Mesodermal cell (in vitro differentiated cells): Measurements from ENCODE around the gene TNS3.

ENCODE experiments used
- H3K27ac ChIP-seq: 2 replicates; pipeline ENCODE4 v1.7.0; 2013; ENCODE audit warnings: mild to moderate bottlenecking, low read depth, low read length, moderate library complexity; ENCODE audit not compliant: severe bottlenecking
- H3K36me3 ChIP-seq: 2 replicates; pipeline ENCODE4 v1.7.1; 2013; ENCODE audit warnings: mild to moderate bottlenecking, low read length, moderate library complexity; ENCODE audit not compliant: control insufficient read depth, insufficient read depth
- H3K4me1 ChIP-seq: one replicate; pipeline ENCODE4 v1.7.1; 2013; ENCODE audit warnings: mild to moderate bottlenecking, low read length; ENCODE audit not compliant: insufficient read depth, control insufficient read depth, poor library complexity, severe bottlenecking
- H3K4me3 ChIP-seq: 2 replicates; pipeline ENCODE4 v1.7.0; 2013; ENCODE audit warnings: low read length, control low read depth, mild to moderate bottlenecking; ENCODE audit not compliant: insufficient read depth, poor library complexity, severe bottlenecking; ENCODE audit errors: extremely low read depth
- H3K9me3 ChIP-seq: 2 replicates; pipeline ENCODE4 v1.7.1; 2013; ENCODE audit warnings: mild to moderate bottlenecking, low read length, moderate library complexity; ENCODE audit not compliant: control insufficient read depth
- WGBS, 2 experiments: methylation state at CpG; one replicate each; pipeline ENCODE4 v1.1.5; 2013; ENCODE audit warnings: missing lambda C conversion rate in 2 of 2; ENCODE audit not compliant: insufficient coverage in 2 of 2; 5-methylcytosine and 5-hydroxymethylcytosine counted together

TNS3 gene

DNA sequence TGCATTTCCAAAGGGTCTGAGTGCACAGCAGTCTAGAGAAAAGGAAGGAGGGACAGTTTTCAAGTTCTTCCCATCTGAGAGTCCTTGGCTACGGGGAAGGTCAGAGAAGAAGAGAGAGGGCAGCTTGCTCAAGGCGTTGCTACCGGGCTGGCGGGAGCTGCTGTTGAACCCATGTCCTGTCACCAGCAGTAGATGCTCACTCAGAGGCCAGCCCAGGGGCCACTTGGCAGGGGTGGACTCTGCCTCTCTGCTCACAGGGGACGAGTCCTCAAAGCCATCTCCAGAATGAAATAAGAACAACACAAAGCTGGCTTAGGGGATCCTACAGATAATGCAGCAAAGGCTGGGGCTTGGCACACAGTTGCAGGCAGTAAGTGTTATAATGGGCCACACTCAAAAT is 231.5 kb downstream of the TNS3 start:
- Histone ChIP-seq H3K4me1 (no peaks in the 10 kb centered on the region), H3K27ac (no peak overlapping the region), H3K9me3 (no peaks in the 10 kb centered on the region), H3K36me3 (peaks cover 5% of the 10 kb centered on the region), H3K4me3 (no peak overlapping the region)
- 89 to 91% methylated on average over 2 to 4 of the region's 5 CpGs for WGBS, 2 experiments

DNA sequence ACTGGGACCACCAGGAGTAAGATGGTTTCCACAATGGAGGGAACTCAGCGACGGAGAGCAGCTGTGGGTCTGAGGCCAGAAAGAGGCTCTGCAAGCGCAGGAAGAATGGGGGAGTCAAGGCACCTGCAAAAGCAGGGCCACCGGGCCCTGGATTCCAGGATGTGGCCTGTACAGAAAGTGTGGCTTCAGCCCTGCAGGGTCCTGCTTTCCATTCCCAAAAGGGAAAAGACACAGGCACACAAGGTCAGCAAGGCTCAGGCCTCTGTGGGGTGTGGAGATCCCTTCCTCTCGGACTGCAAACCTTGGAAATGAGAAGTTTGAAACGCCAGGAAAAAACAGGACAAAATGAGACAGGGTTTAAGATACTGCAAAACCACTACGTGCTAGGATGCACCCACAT is 232.5 kb downstream of the TNS3 start:
- Histone ChIP-seq H3K36me3 (peaks cover 10% of the 10 kb centered on the region), H3K27ac (no peak overlapping the region), H3K4me1 (no peaks in the 10 kb centered on the region), H3K4me3 (no peak overlapping the region), H3K9me3 (no peaks in the 10 kb centered on the region)
- 90 to 93% methylated on average over 6 to 7 of the region's 7 CpGs for WGBS, 2 experiments

DNA sequence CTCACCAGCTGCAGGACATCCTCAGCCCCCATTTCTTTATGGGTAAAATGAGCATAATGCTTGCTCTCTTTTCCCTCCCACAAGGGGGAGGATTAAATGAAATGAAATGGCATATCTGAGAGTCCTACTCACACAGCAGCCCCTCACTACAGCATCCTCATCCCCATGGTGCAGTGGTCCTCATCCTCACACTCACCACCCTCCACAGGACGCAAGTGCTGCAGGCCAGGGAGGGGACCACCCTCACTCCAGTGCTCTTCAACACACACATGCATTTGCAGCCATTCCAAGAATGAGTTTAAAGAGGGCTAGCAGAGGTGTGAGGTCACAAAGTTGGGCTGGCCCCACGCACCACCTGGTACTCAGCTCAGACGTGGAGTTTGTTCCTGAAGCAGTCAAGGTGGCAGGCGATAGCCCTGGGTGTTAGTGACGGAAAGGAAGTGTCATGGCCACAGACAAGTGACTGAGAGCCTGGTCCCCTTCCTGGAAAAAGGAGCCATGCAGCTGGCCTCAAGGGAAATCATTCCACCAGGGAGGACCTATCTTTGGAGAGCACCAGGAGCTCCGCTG is 234.0 kb downstream of the TNS3 start:
- H3K9me3 ChIP-seq: no peaks in the 10 kb centered on the region
- WGBS, 2 experiments: 88 to 98% methylated on average over 5 of the region's 6 CpGs
- no peak overlapping the region for H3K4me3 ChIP-seq
- H3K27ac ChIP-seq: no peak overlapping the region
- H3K4me1 ChIP-seq: no peaks in the 10 kb centered on the region
- H3K36me3 ChIP-seq: peaks cover 16% of the 10 kb centered on the region

DNA sequence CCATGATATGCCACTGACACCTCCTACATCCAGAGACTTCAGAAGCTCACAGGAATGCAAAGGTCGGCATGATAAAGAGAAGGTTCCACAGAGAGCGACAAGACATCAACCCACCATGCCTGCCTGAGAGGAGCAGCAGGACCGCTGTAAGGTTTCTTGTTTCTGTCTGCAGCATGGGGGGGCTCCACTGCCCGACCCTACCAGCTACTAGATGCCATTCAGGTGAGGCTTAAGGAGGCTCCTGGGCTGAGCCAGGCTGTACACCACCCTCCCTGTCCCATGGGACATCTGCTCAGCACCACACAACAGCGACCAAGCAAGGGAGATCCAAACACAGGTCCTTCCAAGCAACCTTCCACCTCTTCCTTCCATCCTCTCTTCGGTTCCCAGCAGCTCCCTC is 234.6 kb downstream of the TNS3 start:
- WGBS, 2 experiments: 92 to 100% methylated on average over 2 to 3 of the region's 6 CpGs
- Histone ChIP-seq H3K4me3 (no peak overlapping the region), H3K4me1 (no peaks in the 10 kb centered on the region)

DNA sequence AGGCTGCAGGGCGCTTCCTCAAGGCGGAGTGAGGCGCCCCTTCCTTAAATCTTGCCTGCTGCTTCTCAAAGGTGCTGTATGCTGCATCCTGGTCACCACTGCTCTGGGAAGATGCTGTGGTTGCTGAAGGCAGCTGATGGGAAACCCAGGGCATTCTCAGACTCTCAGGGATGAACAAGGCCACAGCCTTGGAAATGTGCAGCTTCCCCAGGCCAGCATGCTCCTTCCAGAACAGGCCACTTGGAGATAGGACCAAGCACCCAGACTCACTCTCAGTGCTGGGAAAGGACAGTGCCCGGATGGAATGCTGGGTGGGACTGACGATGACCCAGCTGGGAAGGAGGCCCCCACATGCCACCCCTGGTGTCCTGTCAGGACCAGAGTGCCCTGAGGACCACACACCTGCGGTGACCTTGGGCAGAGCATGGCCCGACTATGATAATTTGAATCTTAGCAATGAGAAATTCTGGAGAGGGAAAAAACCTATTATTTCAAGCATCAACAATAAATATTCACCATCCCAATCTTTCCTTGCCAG is 235.5 kb downstream of the TNS3 start:
- Histone ChIP-seq H3K27ac (no peak overlapping the region), H3K9me3 (no peaks in the 10 kb centered on the region), H3K4me1 (no peaks in the 10 kb centered on the region), H3K36me3 (peaks cover 20% of the 10 kb centered on the region), H3K4me3 (no peak overlapping the region)
- 88 to 100% methylated on average over 5 to 6 of the region's 7 CpGs for WGBS, 2 experiments

More for the DNA sequence above, 234.6 kb downstream of the TNS3 start:
- Histone ChIP-seq H3K36me3 (peaks cover 16% of the 10 kb centered on the region), H3K9me3 (no peaks in the 10 kb centered on the region), H3K27ac (no peak overlapping the region)

DNA sequence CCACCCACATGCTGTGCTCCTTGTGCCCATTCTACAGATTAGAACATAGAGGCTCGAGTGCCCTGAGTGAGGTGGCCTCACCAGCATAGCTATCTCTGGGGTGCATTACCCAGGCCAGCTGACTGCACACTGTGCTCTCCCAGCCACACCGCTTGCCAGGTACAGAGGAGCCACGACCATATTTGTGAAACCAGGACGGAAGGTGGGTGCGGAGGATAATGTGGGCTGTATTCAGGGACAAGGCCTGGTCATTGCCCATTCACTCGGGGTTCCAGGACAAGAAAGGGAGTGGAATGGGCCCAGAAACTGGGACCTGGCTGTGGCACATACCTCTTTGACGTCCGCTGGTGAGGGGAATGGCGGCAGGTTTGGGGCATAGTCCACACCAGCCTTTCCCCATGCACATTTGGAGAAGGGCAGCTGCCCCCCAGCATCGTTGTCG is 236.0 kb downstream of the TNS3 start:
- Histone ChIP-seq H3K9me3 (no peaks in the 10 kb centered on the region), H3K36me3 (peaks cover 20% of the 10 kb centered on the region), H3K4me3 (no peak overlapping the region), H3K4me1 (no peaks in the 10 kb centered on the region), H3K27ac (no peak overlapping the region)
- WGBS, 2 experiments: 92 to 95% methylated on average over 11 of the region's 11 CpGs

DNA sequence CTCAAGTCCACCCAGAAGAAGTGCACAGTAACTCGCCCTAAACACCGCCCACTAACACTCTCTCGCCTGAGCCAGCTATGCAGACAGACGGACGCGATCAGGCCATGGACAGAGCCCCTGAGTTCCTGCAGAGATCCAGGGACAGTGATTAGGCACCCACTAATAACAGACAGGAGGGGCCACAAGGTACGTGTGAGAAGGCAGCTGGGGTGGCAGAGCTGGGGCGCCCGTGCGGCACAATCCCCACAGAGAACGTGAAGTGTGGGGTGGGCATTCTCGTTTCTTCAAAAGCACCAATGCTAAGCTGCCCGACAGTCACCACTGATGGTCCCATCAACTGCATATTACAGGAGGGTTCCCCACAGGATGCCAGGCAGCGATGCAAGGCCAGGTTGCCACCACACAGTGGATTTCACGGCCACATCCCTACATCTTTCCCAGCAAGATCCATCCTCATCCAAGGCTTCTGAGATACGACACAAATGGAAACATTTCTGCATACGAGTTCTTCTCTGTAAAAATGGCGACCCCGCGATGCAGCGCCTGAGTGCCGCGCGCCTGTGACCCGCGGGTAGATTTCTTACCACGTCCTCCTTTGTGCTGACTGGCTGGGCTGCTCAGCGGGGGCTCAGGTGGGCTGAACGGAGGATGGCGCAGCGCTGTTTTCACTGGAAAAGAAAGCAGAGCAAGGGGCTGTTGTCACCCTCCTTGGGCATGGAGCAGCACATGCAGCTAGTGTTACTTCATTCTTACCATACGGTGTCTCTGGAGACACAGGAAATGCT is 237.5 kb downstream of the TNS3 start:
- H3K4me3 ChIP-seq: no peak overlapping the region
- 94 to 95% methylated on average over 30 to 31 of the region's 32 CpGs for WGBS, 2 experiments

DNA sequence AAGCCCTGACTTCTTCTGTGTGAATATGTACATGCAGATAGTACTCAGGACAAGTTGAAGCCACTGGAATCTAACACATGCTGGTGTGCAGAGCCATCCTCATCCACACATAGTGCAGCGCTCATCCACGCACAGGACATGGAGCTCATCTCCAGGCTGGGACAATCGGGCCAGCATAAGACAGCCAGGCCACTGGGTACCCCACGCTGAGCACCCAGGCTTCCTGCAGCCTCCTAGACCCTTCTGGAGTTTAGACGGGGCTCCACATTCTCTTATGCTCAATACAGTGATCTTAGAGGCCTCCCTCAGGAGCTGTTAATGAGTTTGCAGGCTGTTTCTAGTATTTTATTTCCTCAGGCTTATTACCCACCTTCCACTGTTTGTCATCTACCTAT is 238.9 kb downstream of the TNS3 start:
- H3K4me3 ChIP-seq: no peak overlapping the region
- no peaks in the 10 kb centered on the region for H3K9me3 ChIP-seq
- H3K27ac ChIP-seq: no peak overlapping the region
- 92 to 100% methylated on average over 2 of the region's 5 CpGs for WGBS, 2 experiments
- peaks cover 20% of the 10 kb centered on the region for H3K36me3 ChIP-seq
- no peaks in the 10 kb centered on the region for H3K4me1 ChIP-seq

More for the DNA sequence above, 237.5 kb downstream of the TNS3 start:
- Histone ChIP-seq H3K4me1 (no peaks in the 10 kb centered on the region), H3K9me3 (no peaks in the 10 kb centered on the region), H3K27ac (no peak overlapping the region), H3K36me3 (peaks cover 20% of the 10 kb centered on the region)

DNA sequence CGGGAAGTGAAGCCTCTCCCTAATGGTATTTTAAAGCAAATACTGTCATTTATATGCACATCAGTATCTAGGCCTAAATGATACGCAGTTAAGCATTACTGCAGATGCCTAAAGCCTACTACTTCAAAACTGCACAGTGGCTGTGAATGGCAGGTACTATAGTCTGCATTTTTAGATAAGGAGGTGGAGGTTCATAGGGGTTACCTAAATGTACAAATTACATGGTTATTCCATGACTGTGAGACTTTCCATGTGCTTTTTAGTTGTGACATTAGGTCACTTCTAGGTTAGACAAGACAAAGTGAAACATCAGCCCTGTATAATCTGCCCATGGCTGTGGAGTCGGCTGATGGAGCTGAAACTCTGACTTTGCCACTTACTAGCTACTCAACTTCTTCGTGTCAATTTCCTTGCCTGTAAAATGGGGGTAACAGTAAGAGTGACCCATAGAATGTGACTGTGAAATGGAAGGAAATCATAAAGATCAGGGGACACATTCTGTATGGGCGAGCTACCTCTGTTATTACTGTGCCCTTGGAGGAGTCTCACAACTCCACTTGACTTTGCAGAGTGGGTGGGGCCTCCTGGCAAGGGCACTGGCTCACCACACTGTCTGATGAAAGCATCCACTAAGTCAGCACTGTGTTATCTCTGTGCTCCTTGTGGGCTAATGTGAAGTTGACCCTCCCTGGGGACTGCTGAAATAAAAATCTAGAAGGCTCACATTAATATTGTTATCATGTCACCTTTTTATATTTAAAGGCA is 239.4 kb downstream of the TNS3 start:
- Histone ChIP-seq H3K36me3 (peaks cover 20% of the 10 kb centered on the region), H3K4me3 (no peak overlapping the region)
- 90 to 100% methylated on average over 2 of the region's 5 CpGs for WGBS, 2 experiments

DNA sequence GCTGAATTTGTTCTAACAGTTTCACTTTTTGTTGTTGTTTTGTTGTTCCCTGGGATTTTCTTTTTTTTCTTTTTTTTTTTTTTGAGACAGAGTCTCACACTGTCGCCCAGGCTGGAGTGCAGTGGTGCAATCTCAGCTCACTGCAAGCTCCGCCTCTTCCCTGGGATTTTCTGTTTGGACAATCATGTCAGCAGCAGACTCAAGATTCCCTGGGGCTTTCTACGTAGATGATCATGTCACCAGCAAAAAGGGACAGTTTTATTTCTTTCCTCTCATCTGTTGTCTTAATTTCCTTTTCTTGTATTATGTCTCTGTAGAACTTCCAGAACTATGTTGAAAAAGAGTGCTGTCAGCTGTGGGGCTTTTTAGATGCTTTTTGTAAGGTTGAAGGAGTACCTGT is 241.4 kb downstream of the TNS3 start:
- Histone ChIP-seq H3K9me3 (no peaks in the 10 kb centered on the region), H3K4me1 (peaks cover 8% of the 10 kb centered on the region), H3K27ac (no peak overlapping the region), H3K4me3 (no peak overlapping the region), H3K36me3 (peaks cover 16% of the 10 kb centered on the region)
- WGBS, 2 experiments: 73 to 100% methylated on average over 2 of the region's 3 CpGs

More for the DNA sequence above, 239.4 kb downstream of the TNS3 start:
- Histone ChIP-seq H3K27ac (no peak overlapping the region), H3K4me1 (no peaks in the 10 kb centered on the region), H3K9me3 (no peaks in the 10 kb centered on the region)
